Endothelial cell of umbilical vein (primary cell): Measurements from ENCODE around the gene SUGP2. TPM values are rescaled to one million over a fixed set of nuclear protein-coding genes. Genes with fewer than 3 reads are reported as not detected.

Source experiments
- BruUV-seq: library from RNA; stranded (reverse); fragments of 400-500 nt; replicated peaks from 2 replicates; lab custom pipeline; 2021; lab: Mats Ljungman, UMichigan
- CTCF ChIA-PET: fragments of 300-600, 350-600 bp; sonication (Branson Sonifier 250); formaldehyde crosslinking; loops from one replicate; lab custom pipeline; 2021; ENCODE audit warnings: antibody characterized with exemption, inconsistent platforms; lab: Charles Lee
- POLR2A ChIA-PET: fragments of 300-600, 350-600 bp; sonication (Branson Sonifier 250); formaldehyde crosslinking; loops from one replicate; lab custom pipeline; 2021; ENCODE audit warnings: antibody characterized with exemption, inconsistent platforms; lab: Charles Lee
- DNase-seq: peaks from one replicate; pipeline ENCODE4 v3.0.0-alpha.2; 2011; ENCODE audit warnings: low read depth, low spot score
- FAIRE-seq: peaks from 2 replicates; lab custom pipeline; 2011; peaks lifted over from hg19 to GRCh38; lab: Jason Lieb, UNC
- H2AFZ ChIP-seq: 2 replicates; pipeline ENCODE4 v1.6.0; 2012; ENCODE audit warnings: low read depth, low read length, control low read depth, inconsistent platforms
- H3K27ac ChIP-seq: 2 replicates; pipeline ENCODE4 v1.5.1; 2011; ENCODE audit warnings: low read depth, mild to moderate bottlenecking, control low read depth, low read length, moderate library complexity; ENCODE audit not compliant: insufficient read depth
- H3K27me3 ChIP-seq, 2 experiments: 2 replicates each; pipeline versions ENCODE4 v1.6.0 to v1.6.1; 2011; ENCODE audit warnings: low read length in 2 of 2, mixed read lengths in 1 of 2; ENCODE audit not compliant: control insufficient read depth in 2 of 2, insufficient read depth in 2 of 2
- H3K36me3 ChIP-seq, 2 experiments: 2 replicates in 1 of 2; 3 replicates in 1 of 2; pipeline ENCODE4 v1.5.1; 2011; ENCODE audit warnings: low read length in 2 of 2, mild to moderate bottlenecking in 1 of 2, moderate library complexity in 1 of 2; ENCODE audit not compliant: control insufficient read depth in 2 of 2, insufficient read depth in 2 of 2; ENCODE audit errors: extremely low read depth in 1 of 2
- H3K4me1 ChIP-seq: 3 replicates; pipeline ENCODE4 v1.5.1; 2011; ENCODE audit warnings: mild to moderate bottlenecking, low read length; ENCODE audit not compliant: control insufficient read depth, insufficient read depth; ENCODE audit errors: extremely low read depth
- H3K4me2 ChIP-seq: 2 replicates; pipeline ENCODE4 v1.6.1; 2011; ENCODE audit warnings: low read length, control low read depth, mixed read lengths; ENCODE audit not compliant: insufficient read depth
- H3K4me3 ChIP-seq, 3 experiments: fragments of 200-600 bp in 1 of 3; sonication (generic), shearing (Covaris generic) in 1 of 3; replicated peaks in 1 of 3; 2 replicates each; pipeline ENCODE4 v1.5.1; 2011 to 2016; ENCODE audit warnings: control low read depth in 3 of 3, low read length in 3 of 3, mild to moderate bottlenecking in 2 of 3, inconsistent platforms in 1 of 3, low read depth in 1 of 3, moderate library complexity in 1 of 3; ENCODE audit not compliant: insufficient read depth in 1 of 3
- H3K79me2 ChIP-seq: 2 replicates; pipeline ENCODE4 v1.6.0; 2012; ENCODE audit warnings: low read length, inconsistent platforms; ENCODE audit not compliant: control insufficient read depth, insufficient read depth
- H3K9ac ChIP-seq: replicated peaks from 2 replicates; pipeline ENCODE3; 2011; ENCODE audit warnings: low read length, control low read depth; ENCODE audit not compliant: insufficient read depth; ENCODE audit errors: extremely low read depth
- H3K9me1 ChIP-seq: replicated peaks from 3 replicates; pipeline ENCODE4 v1.6.0; 2011; ENCODE audit warnings: mild to moderate bottlenecking, low read length; ENCODE audit not compliant: control insufficient read depth, insufficient read depth; ENCODE audit errors: extremely low read depth
- H3K9me3 ChIP-seq: replicated peaks from 2 replicates; pipeline ENCODE4 v1.5.1; 2012; ENCODE audit warnings: low read length, inconsistent platforms; ENCODE audit not compliant: control insufficient read depth, insufficient read depth
- H4K20me1 ChIP-seq: replicated peaks from 2 replicates; pipeline ENCODE3; 2011; ENCODE audit warnings: mild to moderate bottlenecking, low read length; ENCODE audit not compliant: control insufficient read depth, insufficient read depth; ENCODE audit errors: extremely low read depth
- CTCF ChIP-seq, 2 donors: IDR thresholded peaks; 1 replicate in 1 of 2; 2 replicates in 1 of 2; pipeline ENCODE4 v1.5.1; 2011; ENCODE audit warnings: low read length in 2 of 2, mild to moderate bottlenecking in 2 of 2, moderate library complexity in 2 of 2, control low read depth in 1 of 2, inconsistent platforms in 1 of 2, low read depth in 1 of 2; ENCODE audit not compliant: insufficient read depth in 1 of 2; ENCODE audit errors: extremely low read depth in 1 of 2
- EZH2 ChIP-seq: IDR thresholded peaks from 2 replicates; pipeline ENCODE4 v1.6.1; 2012; ENCODE audit warnings: borderline replicate concordance, low read depth, mild to moderate bottlenecking, moderate library complexity, low read length, inconsistent platforms; ENCODE audit not compliant: severe bottlenecking
- FOS ChIP-seq: IDR thresholded peaks from 2 replicates; pipeline ENCODE4 v1.6.1; 2011; ENCODE audit warnings: mild to moderate bottlenecking, low read length, moderate library complexity, borderline replicate concordance; ENCODE audit not compliant: insufficient read depth
- GATA2 ChIP-seq: IDR thresholded peaks from 2 replicates; pipeline ENCODE4 v1.7.0; 2011; ENCODE audit warnings: low read depth, mild to moderate bottlenecking, moderate library complexity, mixed read lengths, low read length; ENCODE audit not compliant: insufficient read length, insufficient read depth
- JUN ChIP-seq: IDR thresholded peaks from 2 replicates; pipeline ENCODE4 v1.6.1; 2011; ENCODE audit warnings: borderline replicate concordance, low read depth; ENCODE audit not compliant: insufficient read length, insufficient read depth
- MAX ChIP-seq: IDR thresholded peaks from 2 replicates; pipeline ENCODE4 v1.6.1; 2011; ENCODE audit not compliant: insufficient read depth, insufficient read length
- MYC ChIP-seq: IDR thresholded peaks from one replicate; pipeline ENCODE4 v1.6.1; 2011; ENCODE audit warnings: mild to moderate bottlenecking, low read depth, low read length
- POLR2A ChIP-seq: IDR thresholded peaks from 2 replicates; pipeline ENCODE4 v1.6.1; 2012; ENCODE audit warnings: low read depth, mild to moderate bottlenecking, control low read depth, low read length
- POLR2AphosphoS5 ChIP-seq: IDR thresholded peaks from 2 replicates; pipeline ENCODE4 v1.6.1; 2012; ENCODE audit warnings: low read depth, mild to moderate bottlenecking, control low read depth, low read length, moderate library complexity; ENCODE audit not compliant: insufficient read depth
- dilution Hi-C: fragments of 300-500 bp; cut with MboI; formaldehyde crosslinking; loops from one replicate; pipeline ENCODE4 v1.15.0; 2019; ENCODE audit warnings: low sequenced_read_pairs; ENCODE audit not compliant: extremely low pct_ligation_motif_present
- intact Hi-C: fragments of 100-400 bp; cut with micrococcal nuclease; formaldehyde crosslinking; loops from one replicate; pipeline ENCODE4 v1.10.0; 2022
- polyA plus RNA-seq, 4 experiments: library from polyadenylated mRNA; depleted of rRNA in 3 of 4; stranded (reverse) in 3 of 4; unstranded in 1 of 4; fragments of >200 nt; gene quantifications; 2 replicates each; pipeline versions ENCODE4 v1.2.1 to v1.2.3, GENCODE V29; 2011 to 2012; ENCODE audit warnings: missing spikeins in 1 of 4
- total RNA-seq: library from RNA; stranded (reverse); gene quantifications from 2 replicates; pipeline ENCODE4 v1.2.3, GENCODE V29; 2021

Gene SUGP2
- total and polyA plus RNA-seq, 2 donors (not counting 3 experiments of a cell fraction or from before 2014, with no cell fraction given), result 44.6 to 79.7 TPM

- POLR2A ChIA-PET, result no interaction called here
- FAIRE-seq (no peak), DNase-seq (no peak)
- dilution Hi-C loops, result no loop called here
- CTCF ChIA-PET, result interaction anchor here (0.6 to 1.4 kb wide), 4 partner anchors 14 to 507 kb away, joined by 3 to 5 read pairs (median 3); no protein-coding TSS in a partner anchor
- Histone ChIP-seq H3K79me2 (peaks cover 52% of the 10 kb centered on the region), H3K9ac (no peak overlapping the region), H4K20me1 (no peaks in the 10 kb centered on the region), H3K27me3 (no peaks in the 10 kb centered on the region), H3K4me3 (no peak overlapping the region), H2AFZ (no peak overlapping the region), H3K4me2 (no peak overlapping the region), H3K9me1 (no peaks in the 10 kb centered on the region), H3K4me1 (peaks cover 5% of the 10 kb centered on the region), H3K27ac (no peak overlapping the region), H3K36me3 (peaks cover 26 to 37% of the 10 kb centered on the region in 2 experiments), H3K9me3 (no peaks in the 10 kb centered on the region)
- TF ChIP-seq CTCF (IDR thresholded peaks at IDR 0.05; ENCODE audit: extremely low read depth in 1 of 2, insufficient read depth in 1 of 2, low read depth in 1 of 2, low read length in 2 of 2), result no peak
- no peak for TF ChIP-seq JUN
- TF ChIP-seq POLR2AphosphoS5, result no peak
- TF ChIP-seq MYC, result no peak
- TF ChIP-seq GATA2, result no peak
- no peak for TF ChIP-seq POLR2A
- no peak for TF ChIP-seq EZH2
- TF ChIP-seq MAX, result no peak
- no peak for TF ChIP-seq FOS
- intact Hi-C loops, result no loop called here
- BruUV-seq, result no TSS peak
These were observed 6.1 kb downstream of the SUGP2 start for GRCh38 chr19:19027228-19027627.
